ENCODE results near the gene YAE1.

DNA sequence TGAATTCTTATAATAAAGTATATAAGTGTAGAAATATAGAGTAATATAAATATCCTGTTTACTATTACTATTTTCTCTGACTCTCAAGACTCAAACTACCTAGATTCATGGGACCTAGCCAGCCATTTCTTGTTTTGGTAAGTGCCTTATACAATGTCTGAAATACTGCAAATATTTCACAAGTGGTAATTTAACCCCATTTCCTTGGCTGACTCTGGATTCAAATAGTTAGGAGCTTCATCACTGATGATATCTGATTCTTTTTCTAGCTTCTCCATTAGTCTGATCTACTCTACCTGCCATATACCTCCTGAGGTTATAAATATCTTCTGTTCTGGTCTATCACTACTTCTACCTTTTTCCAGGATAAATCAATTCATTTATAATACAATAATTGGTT is 50.8 kb downstream of the YAE1 start:
- TF ChIP-seq, protein P1, sequence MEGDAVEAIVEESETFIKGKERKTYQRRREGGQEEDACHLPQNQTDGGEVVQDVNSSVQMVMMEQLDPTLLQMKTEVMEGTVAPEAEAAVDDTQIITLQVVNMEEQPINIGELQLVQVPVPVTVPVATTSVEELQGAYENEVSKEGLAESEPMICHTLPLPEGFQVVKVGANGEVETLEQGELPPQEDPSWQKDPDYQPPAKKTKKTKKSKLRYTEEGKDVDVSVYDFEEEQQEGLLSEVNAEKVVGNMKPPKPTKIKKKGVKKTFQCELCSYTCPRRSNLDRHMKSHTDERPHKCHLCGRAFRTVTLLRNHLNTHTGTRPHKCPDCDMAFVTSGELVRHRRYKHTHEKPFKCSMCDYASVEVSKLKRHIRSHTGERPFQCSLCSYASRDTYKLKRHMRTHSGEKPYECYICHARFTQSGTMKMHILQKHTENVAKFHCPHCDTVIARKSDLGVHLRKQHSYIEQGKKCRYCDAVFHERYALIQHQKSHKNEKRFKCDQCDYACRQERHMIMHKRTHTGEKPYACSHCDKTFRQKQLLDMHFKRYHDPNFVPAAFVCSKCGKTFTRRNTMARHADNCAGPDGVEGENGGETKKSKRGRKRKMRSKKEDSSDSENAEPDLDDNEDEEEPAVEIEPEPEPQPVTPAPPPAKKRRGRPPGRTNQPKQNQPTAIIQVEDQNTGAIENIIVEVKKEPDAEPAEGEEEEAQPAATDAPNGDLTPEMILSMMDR (IDR thresholded peaks at IDR 0.05) = no peak
- TF ChIP-seq EZH2 (IDR thresholded peaks at IDR 0.05; ENCODE audit: borderline replicate concordance, insufficient read depth, low read depth, low read length, poor library complexity, severe bottlenecking) = no peak
